ENCODE results near the gene CCDC102B. TPM values are rescaled to one million over a fixed set of nuclear protein-coding genes. Genes with fewer than 3 reads are reported as not detected.
"Not testable (repeated sequence)": the region's sequence is repeated elsewhere in the genome, so short reads cannot be mapped to it uniquely, and the experiment has no call there.

Gene CCDC102B
- total and polyA plus RNA-seq, 2 experiments from 2014 or later = 8.9 to 13.0 TPM

DNA sequence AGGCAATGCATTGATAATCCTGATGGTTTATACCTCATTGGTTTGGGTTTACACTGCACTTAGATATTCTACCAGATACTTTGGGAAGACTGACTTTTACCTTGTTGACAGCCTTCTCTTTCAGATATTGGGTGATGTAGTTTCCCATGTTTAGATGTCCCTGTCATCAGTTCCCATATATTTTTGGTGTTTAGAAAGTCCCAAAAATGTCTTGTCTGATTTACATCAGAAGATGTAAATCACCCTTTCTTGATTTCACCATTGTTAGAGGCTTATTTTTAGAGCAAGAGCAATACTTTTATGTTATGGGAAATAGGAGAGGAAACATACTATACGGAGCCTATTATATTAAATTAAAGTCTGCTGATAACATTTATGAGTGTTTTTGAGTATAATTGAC, 14.4 kb upstream of the CCDC102B start:
- Histone ChIP-seq H3K27me3 (no peaks in the 10 kb centered on the region), H3K4me1 (ENCODE audit: low read depth) (no peaks in the 10 kb centered on the region), H3K27ac (no peak overlapping the region), H3K9me3 (ENCODE audit: low read depth) (no peaks in the 10 kb centered on the region), H3K4me3 (no peak overlapping the region), H3K36me3 (no peaks in the 10 kb centered on the region)
- DNase-seq (ENCODE audit: low read depth in 1 of 2, low spot score in 1 of 2) = no peak
- TF ChIP-seq, protein P1, sequence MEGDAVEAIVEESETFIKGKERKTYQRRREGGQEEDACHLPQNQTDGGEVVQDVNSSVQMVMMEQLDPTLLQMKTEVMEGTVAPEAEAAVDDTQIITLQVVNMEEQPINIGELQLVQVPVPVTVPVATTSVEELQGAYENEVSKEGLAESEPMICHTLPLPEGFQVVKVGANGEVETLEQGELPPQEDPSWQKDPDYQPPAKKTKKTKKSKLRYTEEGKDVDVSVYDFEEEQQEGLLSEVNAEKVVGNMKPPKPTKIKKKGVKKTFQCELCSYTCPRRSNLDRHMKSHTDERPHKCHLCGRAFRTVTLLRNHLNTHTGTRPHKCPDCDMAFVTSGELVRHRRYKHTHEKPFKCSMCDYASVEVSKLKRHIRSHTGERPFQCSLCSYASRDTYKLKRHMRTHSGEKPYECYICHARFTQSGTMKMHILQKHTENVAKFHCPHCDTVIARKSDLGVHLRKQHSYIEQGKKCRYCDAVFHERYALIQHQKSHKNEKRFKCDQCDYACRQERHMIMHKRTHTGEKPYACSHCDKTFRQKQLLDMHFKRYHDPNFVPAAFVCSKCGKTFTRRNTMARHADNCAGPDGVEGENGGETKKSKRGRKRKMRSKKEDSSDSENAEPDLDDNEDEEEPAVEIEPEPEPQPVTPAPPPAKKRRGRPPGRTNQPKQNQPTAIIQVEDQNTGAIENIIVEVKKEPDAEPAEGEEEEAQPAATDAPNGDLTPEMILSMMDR (IDR thresholded peaks at IDR 0.05; ENCODE audit: low read depth, low read length) = no peak

DNA sequence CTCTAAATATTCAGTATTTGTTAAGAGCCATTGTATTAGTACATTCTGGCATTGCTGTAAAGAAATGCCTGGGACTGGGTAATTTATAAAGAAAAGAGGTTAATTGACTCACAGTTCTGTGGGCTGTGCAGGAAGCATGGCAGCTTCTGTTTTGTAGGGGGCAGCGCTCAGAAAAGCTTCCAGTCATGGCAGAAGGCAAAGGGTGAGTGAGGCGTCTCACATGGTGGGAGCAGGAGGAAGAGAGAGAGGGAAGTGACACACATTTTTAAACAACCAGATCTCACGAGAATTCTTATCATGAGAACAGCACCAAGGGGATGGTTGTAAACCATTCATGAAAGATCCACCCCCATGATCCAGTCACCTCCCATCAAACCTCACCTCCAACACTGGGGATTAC, 13.8 kb upstream of the CCDC102B start:
- H3K9me3 ChIP-seq (ENCODE audit: low read depth) = no peaks in the 10 kb centered on the region
- H3K4me3 ChIP-seq = no peak overlapping the region
- H3K27me3 ChIP-seq = no peaks in the 10 kb centered on the region
- DNase-seq (ENCODE audit: low read depth in 1 of 2, low spot score in 1 of 2) = no peak
- TF ChIP-seq, protein P1 (IDR thresholded peaks at IDR 0.05; ENCODE audit: low read depth, low read length) = no peak
- H3K27ac ChIP-seq = no peak overlapping the region
- no peaks in the 10 kb centered on the region for H3K36me3 ChIP-seq
- no peaks in the 10 kb centered on the region for H3K4me1 ChIP-seq (ENCODE audit: low read depth)

DNA sequence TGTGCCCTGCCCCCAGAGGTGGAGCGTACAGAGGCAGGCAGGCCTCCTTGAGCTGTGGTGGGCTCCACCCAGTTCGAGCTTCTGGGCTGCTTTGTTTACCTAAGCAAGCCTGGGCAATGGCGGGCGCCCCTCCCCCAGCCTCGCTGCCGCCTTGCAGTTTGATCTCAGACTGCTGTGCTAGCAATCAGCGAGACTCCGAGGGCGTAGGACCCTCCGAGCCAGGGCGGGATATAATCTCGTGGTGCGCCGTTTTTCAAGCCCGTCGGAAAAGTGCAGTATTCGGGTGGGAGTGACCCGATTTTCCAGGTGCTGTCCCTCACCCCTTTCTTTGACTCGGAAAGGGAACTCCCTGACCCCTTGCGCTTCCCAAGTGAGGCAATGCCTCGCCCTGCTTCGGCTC, 7.6 kb upstream of the CCDC102B start:
- not testable (repeated sequence) for H3K9me3 ChIP-seq (ENCODE audit: low read depth); H3K4me1 ChIP-seq (ENCODE audit: low read depth); DNase-seq (ENCODE audit: low read depth in 1 of 2, low spot score in 1 of 2); H3K27me3 ChIP-seq; H3K36me3 ChIP-seq; H3K4me3 ChIP-seq; H3K27ac ChIP-seq

DNA sequence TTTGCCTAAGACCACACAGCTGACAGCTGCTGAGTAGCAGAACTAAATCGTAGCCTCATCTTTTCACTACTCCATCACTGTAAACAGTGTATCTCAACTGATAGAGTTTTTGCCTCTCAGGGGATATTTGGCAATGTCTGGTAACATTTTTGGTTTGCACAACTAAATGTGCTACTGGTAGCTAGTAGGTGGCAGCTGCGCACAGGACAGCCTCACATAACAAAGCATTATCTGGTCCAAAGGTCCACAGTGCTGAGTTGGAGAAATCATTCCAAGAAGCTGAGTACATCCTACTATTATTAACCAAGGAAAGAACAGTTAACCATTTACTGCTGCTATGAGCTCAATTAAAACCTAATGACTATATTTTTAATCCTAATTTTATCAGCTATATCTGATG, 6.1 kb upstream of the CCDC102B start:
- Histone ChIP-seq H3K4me3 (no peak overlapping the region), H3K27me3 (no peaks in the 10 kb centered on the region), H3K4me1 (ENCODE audit: low read depth) (no peaks in the 10 kb centered on the region), H3K27ac (no peak overlapping the region), H3K36me3 (no peaks in the 10 kb centered on the region), H3K9me3 (ENCODE audit: low read depth) (peaks cover 3% of the 10 kb centered on the region)
- DNase-seq (ENCODE audit: low read depth in 1 of 2, low spot score in 1 of 2) = peak in 1 of 2 donors; percentile 61
- TF ChIP-seq, protein P1 (IDR thresholded peaks at IDR 0.05; ENCODE audit: low read depth, low read length) = no peak

DNA sequence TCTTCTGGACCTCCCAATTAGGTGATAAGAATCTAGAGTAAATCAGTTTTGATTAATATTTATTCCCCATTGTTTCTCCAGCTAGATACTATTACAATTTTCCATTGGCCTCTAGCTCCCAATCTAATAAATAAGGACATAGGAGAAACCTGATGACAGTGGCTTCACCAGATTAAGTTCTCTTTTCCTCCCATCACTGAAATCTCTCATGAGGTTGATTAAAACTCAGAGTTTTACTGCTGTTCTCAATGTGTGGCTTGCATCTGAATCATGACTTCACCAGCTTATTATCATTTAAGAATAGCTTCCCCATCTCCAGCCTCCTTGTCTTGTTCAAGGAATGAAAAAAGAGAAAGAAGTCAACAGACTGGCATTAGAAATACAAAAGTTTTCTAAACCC, 3.9 kb upstream of the CCDC102B start:
- no peaks in the 10 kb centered on the region for H3K36me3 ChIP-seq
- H3K4me1 ChIP-seq (ENCODE audit: low read depth) = no peaks in the 10 kb centered on the region
- H3K27me3 ChIP-seq = no peaks in the 10 kb centered on the region
- no peak overlapping the region for H3K4me3 ChIP-seq
- H3K9me3 ChIP-seq (ENCODE audit: low read depth) = peaks cover 3% of the 10 kb centered on the region
- TF ChIP-seq, protein P1 (IDR thresholded peaks at IDR 0.05; ENCODE audit: low read depth, low read length) = no peak
- DNase-seq (ENCODE audit: low read depth in 1 of 2, low spot score in 1 of 2) = no peak
- H3K27ac ChIP-seq = no peak overlapping the region

DNA sequence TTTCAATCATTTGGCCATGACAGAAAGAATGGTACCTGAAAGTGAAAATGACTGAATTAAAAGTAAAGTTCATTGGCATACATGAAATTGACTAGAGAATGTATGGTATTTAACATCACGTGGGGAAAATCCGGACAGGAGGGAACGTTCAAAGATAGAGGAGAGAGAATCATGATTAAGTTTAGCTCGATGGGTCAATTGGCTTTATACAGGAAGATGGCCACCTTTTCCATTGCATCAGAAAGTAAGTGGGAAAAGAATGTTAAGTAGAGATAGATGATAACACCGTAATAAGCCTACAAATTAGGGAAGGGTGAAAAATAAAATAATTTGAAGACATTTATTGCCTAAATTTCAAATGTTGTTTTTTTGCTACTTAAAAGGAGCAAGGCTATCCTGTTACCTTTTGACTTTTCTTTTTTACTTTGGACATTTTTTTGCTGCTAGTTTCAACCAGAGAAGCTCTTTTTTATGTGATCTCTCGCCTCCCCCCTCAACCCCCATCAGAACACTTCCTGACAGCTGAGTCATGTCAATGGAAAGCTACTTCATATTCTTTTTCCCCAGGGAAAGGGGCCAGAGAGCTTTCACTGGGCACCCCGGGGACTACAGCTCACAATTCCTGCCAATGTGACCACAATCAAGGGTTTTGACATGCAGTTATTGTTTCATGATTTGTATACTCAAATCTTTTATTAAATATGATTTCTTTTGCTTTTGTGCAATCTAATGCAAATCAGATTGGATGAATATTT, 767 bp upstream of the CCDC102B start:
- H3K4me3 ChIP-seq = no peak overlapping the region
- no peak overlapping the region for H3K27ac ChIP-seq
- TF ChIP-seq, protein P1 (IDR thresholded peaks at IDR 0.05; ENCODE audit: low read depth, low read length) = no peak
- no peaks in the 10 kb centered on the region for H3K27me3 ChIP-seq
- peak in 1 of 2 donors; percentile 83 for DNase-seq (ENCODE audit: low read depth in 1 of 2, low spot score in 1 of 2)
- H3K36me3 ChIP-seq = no peaks in the 10 kb centered on the region
- H3K4me1 ChIP-seq (ENCODE audit: low read depth) = no peaks in the 10 kb centered on the region
- peaks cover 3% of the 10 kb centered on the region for H3K9me3 ChIP-seq (ENCODE audit: low read depth)

Measured in cardiac muscle cell (in vitro differentiated cells and primary cell).